ENCODE data around the gene POLR2L. TPM values are rescaled to one million over a fixed set of nuclear protein-coding genes. Genes with fewer than 3 reads are reported as not detected.
A peak's percentile ranks its signal among the peaks of the same experiment; 100 is the strongest.

POLR2L gene
- total and polyA plus RNA-seq, 5 donors from 2014 or later, result 43.1 to 101 (median 74.3) TPM

DNA sequence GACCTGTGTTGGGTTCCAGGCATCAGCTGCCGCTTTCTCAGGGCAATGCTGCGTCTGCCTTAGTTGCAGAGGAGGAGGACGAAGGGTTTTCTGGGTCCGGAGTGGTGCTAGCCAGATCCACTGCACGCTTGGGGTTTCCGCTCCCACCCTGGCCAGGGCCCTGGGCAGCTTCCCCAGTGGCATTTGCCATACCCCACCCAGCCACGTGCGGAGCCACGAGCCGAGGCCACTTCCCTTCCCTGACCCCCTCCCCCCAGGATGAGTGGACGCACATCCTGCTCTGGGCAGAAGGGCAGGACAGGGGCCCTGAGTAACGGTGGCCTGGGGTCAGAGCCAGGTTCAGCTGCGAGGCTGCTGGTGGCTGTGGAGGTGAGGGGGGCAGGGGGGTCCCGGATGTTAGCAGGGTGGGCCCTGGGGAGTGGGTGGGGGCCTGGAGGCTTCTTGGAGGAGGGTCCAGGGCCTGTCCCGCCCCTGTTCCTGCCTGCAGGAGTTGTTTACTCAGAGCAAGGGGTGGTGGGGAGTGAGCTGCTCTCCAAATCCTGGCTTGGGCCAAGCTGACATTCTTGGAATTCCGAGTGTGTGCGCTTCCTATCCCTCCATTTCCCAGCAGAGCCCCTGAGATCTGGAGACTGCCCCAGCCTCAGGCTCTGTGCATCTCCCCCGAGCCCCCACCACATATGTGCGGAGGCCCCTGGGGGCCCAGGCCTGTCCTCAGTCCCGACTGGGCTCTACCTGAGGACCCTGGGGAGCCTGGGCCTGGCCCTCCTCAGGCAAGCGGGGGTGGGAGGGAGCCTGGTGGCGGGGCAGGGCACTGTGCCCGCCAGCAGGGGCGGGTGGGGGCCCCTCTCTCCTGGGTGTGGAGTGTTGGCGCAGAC, 1.7 kb upstream of the POLR2L start:
- Mint-ChIP-seq H3K27ac (no peak overlapping the region), H3K36me3 (no peaks in the 10 kb centered on the region), H3K9me3 (no peaks in the 10 kb centered on the region), H3K27me3 (peaks cover 24% of the 10 kb centered on the region), H3K4me3 (peak overlapping the region; percentile 76 to 85 (median 84)), H3K4me1 (peaks cover 0 to 35% (median 6%) of the 10 kb centered on the region in 4 donors)
- DNase-seq (no peak), ATAC-seq (ENCODE audit: low read depth in 2 of 2) (no peak)
- H3K36me3 ChIP-seq (ENCODE audit: control insufficient read depth, insufficient read depth, low read length), result peaks cover 3% of the 10 kb centered on the region
- no peaks in the 10 kb centered on the region for H3K27me3 ChIP-seq (ENCODE audit: control insufficient read depth, insufficient read depth, low read length)
- H3K27ac ChIP-seq (ENCODE audit: insufficient read depth, low read length, poor library complexity, severe bottlenecking), result no peak overlapping the region
- H3K4me1 ChIP-seq (ENCODE audit: control insufficient read depth, insufficient read depth, low read length, poor library complexity, severe bottlenecking), result peaks cover 44% of the 10 kb centered on the region
- H3K4me3 ChIP-seq (ENCODE audit: low read depth, low read length), result no peak overlapping the region
- no peaks in the 10 kb centered on the region for H3K9me3 ChIP-seq (ENCODE audit: control insufficient read depth in 2 of 2, low read length in 2 of 2)

DNA sequence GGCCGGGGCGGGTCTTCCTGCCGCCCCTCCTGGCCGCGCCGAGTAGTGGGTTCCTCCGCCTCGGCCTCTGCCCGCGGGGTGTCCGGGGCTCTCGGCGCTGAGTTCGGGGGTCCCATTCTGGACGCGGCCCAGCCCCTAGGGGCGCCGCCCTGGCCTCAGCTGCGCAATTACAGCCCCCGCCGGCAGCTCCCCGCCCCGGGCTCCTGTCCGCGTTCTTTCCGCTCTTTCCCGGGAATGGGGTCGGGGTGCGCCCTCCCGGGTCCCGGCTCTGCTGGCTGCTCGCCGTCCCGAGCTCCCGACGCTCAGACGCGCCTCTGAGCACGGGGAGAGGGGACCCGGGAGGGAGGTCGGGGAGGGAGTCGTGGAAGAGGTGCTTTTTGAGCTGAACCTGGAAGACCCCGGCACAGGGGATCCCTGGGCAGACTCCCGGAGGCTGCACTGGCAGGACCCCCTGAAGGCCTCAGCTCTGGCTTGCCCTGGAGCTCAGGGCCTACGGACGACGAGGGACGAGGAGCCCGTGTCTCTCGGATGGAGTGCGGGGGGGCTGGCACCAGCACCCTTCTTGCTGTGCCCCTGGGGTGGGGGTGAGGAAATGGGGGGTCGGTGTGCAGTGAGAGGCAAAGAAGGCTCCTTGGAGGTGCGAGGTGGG, 881 bp upstream of the POLR2L start:
- no peaks in the 10 kb centered on the region for H3K9me3 Mint-ChIP-seq
- H3K27me3 Mint-ChIP-seq, result peaks cover 19% of the 10 kb centered on the region
- peak overlapping the region; percentile 76 to 85 (median 84) for H3K4me3 Mint-ChIP-seq
- DNase-seq (no peak), ATAC-seq (ENCODE audit: low read depth in 2 of 2) (no peak)
- Histone ChIP-seq H3K27me3 (ENCODE audit: control insufficient read depth, insufficient read depth, low read length) (no peaks in the 10 kb centered on the region), H3K4me3 (ENCODE audit: low read depth, low read length) (peak overlapping the region; percentile 32), H3K9me3 (ENCODE audit: control insufficient read depth in 2 of 2, low read length in 2 of 2) (no peaks in the 10 kb centered on the region), H3K36me3 (ENCODE audit: control insufficient read depth, insufficient read depth, low read length) (peaks cover 8% of the 10 kb centered on the region), H3K27ac (ENCODE audit: insufficient read depth, low read length, poor library complexity, severe bottlenecking) (no peak overlapping the region), H3K4me1 (ENCODE audit: control insufficient read depth, insufficient read depth, low read length, poor library complexity, severe bottlenecking) (peaks cover 36% of the 10 kb centered on the region)
- H3K4me1 Mint-ChIP-seq, result peaks cover 0 to 29% (median 3%) of the 10 kb centered on the region in 4 donors
- peak overlapping the region in 1 of 3 donors; percentile 51 for H3K27ac Mint-ChIP-seq
- H3K36me3 Mint-ChIP-seq, result no peaks in the 10 kb centered on the region

DNA sequence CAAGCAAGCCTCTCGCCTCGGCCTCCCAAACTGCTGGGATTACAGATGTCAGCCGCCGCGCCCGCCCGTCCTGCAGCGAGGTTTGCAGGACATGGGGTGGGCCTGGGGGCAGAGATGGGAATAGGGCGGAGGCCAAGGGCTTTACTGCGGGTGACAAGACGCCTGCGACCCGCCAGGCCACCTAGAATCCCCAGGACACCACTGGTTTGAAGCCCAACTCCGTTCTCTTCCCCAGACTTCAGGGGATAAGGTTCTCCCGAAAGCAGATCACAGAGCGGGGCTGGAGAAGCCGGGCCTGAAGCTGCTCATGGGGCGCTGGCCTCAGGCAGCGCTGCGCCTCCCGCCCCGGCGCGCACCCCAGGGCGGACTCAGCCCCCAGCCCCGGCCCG, 354 bp downstream of the POLR2L start:
- Histone ChIP-seq H3K9me3 (ENCODE audit: control insufficient read depth in 2 of 2, low read length in 2 of 2) (no peaks in the 10 kb centered on the region), H3K27me3 (ENCODE audit: control insufficient read depth, insufficient read depth, low read length) (no peaks in the 10 kb centered on the region), H3K27ac (ENCODE audit: insufficient read depth, low read length, poor library complexity, severe bottlenecking) (peak overlapping the region; percentile 67), H3K36me3 (ENCODE audit: control insufficient read depth, insufficient read depth, low read length) (peaks cover 8% of the 10 kb centered on the region), H3K4me3 (ENCODE audit: low read depth, low read length) (peak overlapping the region; percentile 76), H3K4me1 (ENCODE audit: control insufficient read depth, insufficient read depth, low read length, poor library complexity, severe bottlenecking) (peaks cover 36% of the 10 kb centered on the region)
- H3K9me3 Mint-ChIP-seq, result no peaks in the 10 kb centered on the region
- no peaks in the 10 kb centered on the region for H3K36me3 Mint-ChIP-seq
- peaks cover 0 to 29% (median 3%) of the 10 kb centered on the region in 4 donors for H3K4me1 Mint-ChIP-seq
- H3K27me3 Mint-ChIP-seq, result peaks cover 19% of the 10 kb centered on the region
- H3K4me3 Mint-ChIP-seq, result peak overlapping the region; percentile 82 to 90 (median 88)
- ATAC-seq (ENCODE audit: low read depth in 2 of 2), result peak in 1 of 2 donors; percentile 29
- DNase-seq, result no peak
- peak overlapping the region in 2 of 3 donors; percentile 41 to 85 for H3K27ac Mint-ChIP-seq

DNA sequence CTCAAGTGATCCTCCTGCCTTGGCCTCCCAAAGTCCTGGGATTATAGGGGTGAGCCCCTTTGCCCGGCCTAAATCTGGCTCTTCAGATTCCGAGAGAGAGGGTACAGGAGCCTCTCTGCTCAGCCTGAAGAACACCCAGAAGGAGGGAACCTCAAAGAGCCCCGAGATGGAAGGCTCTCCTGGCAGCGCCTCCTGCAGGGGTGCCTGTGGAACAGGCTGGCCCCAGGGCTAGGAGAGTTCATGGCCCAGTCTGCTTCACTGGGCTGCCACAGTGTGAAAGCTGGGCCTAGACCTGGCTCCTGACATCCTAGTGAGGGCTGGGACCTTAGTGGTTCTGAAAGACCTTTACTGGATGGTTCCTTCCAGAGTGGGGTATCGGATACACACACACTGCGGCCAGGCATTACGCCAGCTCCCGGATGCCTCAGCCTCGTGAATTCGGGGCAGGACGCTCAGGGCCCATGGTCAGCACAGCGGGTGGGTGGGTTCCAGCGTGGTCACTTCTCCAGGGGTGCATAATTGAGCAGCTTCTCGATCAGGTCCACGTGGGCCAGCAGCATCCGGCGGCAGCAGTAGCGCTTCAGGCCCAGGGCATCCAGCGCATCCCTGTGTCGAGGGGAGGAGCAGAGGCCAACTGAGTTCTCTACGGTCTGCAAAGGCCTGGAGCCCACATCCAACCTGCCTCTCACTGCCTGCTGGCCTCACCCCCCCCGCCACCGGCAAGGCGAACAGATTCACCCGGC, 2.3 kb downstream of the POLR2L start:
- DNase-seq, result no peak
- H3K36me3 Mint-ChIP-seq, result no peaks in the 10 kb centered on the region

DNA sequence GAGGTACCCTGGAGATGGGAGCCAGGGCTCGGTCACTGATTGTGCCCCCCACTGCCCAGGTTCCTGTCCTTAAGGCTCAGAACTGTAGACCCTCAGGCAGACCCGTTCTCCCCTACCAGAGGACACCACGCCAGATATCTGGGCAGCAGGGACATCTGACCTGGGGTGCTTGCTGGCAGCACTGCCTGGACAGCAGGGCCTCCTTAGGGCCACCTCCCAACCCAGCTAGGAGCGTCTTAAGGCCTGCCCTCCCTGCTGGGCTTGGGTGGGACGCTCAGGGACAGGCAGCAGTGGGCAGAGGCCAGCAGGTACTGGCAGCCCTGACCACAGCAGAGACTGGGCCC, 3.1 kb downstream of the POLR2L start:
- Mint-ChIP-seq H3K27ac (no peak overlapping the region), H3K4me1 (peaks cover 0 to 29% (median 3%) of the 10 kb centered on the region in 4 donors), H3K36me3 (no peaks in the 10 kb centered on the region), H3K9me3 (no peaks in the 10 kb centered on the region), H3K4me3 (peak overlapping the region in 3 of 4 donors; percentile 62 to 89 (median 82)), H3K27me3 (peaks cover 11% of the 10 kb centered on the region)
- Histone ChIP-seq H3K27me3 (ENCODE audit: control insufficient read depth, insufficient read depth, low read length) (no peaks in the 10 kb centered on the region), H3K9me3 (ENCODE audit: control insufficient read depth in 2 of 2, low read length in 2 of 2) (no peaks in the 10 kb centered on the region), H3K27ac (ENCODE audit: insufficient read depth, low read length, poor library complexity, severe bottlenecking) (no peak overlapping the region), H3K36me3 (ENCODE audit: control insufficient read depth, insufficient read depth, low read length) (peaks cover 8% of the 10 kb centered on the region), H3K4me1 (ENCODE audit: control insufficient read depth, insufficient read depth, low read length, poor library complexity, severe bottlenecking) (peaks cover 39% of the 10 kb centered on the region), H3K4me3 (ENCODE audit: low read depth, low read length) (no peak overlapping the region)
- no peak for DNase-seq
- ATAC-seq (ENCODE audit: low read depth in 2 of 2), result no peak

More for the DNA sequence above, 2.3 kb downstream of the POLR2L start:
- ATAC-seq (ENCODE audit: low read depth in 2 of 2), result no peak
- H3K9me3 ChIP-seq (ENCODE audit: control insufficient read depth in 2 of 2, low read length in 2 of 2), result no peaks in the 10 kb centered on the region
- Mint-ChIP-seq H3K4me3 (peak overlapping the region in 3 of 4 donors; percentile 82 to 89 (median 84)), H3K9me3 (no peaks in the 10 kb centered on the region), H3K27me3 (peaks cover 14% of the 10 kb centered on the region), H3K27ac (peak overlapping the region in 2 of 3 donors; percentile 36 to 47), H3K4me1 (peaks cover 0 to 29% (median 3%) of the 10 kb centered on the region in 4 donors)
- H3K4me3 ChIP-seq (ENCODE audit: low read depth, low read length), result no peak overlapping the region
- no peaks in the 10 kb centered on the region for H3K27me3 ChIP-seq (ENCODE audit: control insufficient read depth, insufficient read depth, low read length)
- peaks cover 36% of the 10 kb centered on the region for H3K4me1 ChIP-seq (ENCODE audit: control insufficient read depth, insufficient read depth, low read length, poor library complexity, severe bottlenecking)
- H3K27ac ChIP-seq (ENCODE audit: insufficient read depth, low read length, poor library complexity, severe bottlenecking), result no peak overlapping the region
- peaks cover 8% of the 10 kb centered on the region for H3K36me3 ChIP-seq (ENCODE audit: control insufficient read depth, insufficient read depth, low read length)

DNA sequence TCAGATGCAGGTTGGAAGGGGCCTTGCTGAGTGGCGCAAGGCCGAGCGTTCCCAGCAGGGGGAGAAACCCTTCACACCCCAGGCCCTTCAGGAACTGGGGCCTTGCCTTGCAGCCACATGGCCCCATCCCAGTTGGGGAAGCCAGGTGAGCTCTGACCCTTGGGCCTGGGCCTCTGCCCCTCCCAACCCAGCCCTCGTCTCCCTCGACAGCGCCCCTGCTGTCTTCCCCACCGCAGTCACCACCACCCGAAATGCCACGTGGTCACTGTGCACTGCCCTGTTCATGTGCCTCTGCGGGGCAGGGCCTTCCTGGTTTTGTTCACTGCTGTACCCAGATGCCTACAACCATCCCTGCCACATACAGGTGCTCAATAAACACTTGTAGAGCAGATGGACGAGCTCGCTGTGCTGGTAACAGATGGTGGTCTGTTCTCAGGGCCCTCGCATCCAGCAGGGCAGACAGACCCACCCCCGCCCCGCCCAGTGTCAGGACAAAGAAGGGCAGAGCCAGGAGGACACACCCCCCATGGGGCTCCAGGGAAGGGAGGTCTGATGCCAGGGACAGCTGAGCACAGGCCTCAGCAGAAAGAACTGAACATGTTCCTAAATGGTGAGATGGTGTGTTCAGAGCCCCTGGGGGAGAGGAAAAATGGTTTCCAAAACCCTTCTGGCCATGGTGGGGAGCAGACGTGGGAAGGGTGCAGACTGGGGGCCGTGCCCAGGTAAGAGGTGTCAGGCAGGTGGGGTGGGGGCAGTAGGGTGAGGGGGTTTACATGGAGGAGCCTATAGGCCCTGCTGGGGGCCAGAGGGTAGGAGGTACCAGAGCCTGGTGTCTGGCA, 3.7 kb downstream of the POLR2L start:
- no peaks in the 10 kb centered on the region for H3K27me3 ChIP-seq (ENCODE audit: control insufficient read depth, insufficient read depth, low read length)
- H3K4me1 ChIP-seq (ENCODE audit: control insufficient read depth, insufficient read depth, low read length, poor library complexity, severe bottlenecking), result peaks cover 35% of the 10 kb centered on the region
- Mint-ChIP-seq H3K9me3 (no peaks in the 10 kb centered on the region), H3K27ac (no peak overlapping the region), H3K4me1 (peaks cover 0 to 29% (median 3%) of the 10 kb centered on the region in 4 donors), H3K27me3 (peaks cover 6% of the 10 kb centered on the region), H3K36me3 (no peaks in the 10 kb centered on the region), H3K4me3 (peak overlapping the region in 2 of 4 donors; percentile 38 to 75)
- ATAC-seq (ENCODE audit: low read depth in 2 of 2) (no peak), DNase-seq (no peak)
- H3K27ac ChIP-seq (ENCODE audit: insufficient read depth, low read length, poor library complexity, severe bottlenecking), result no peak overlapping the region
- H3K9me3 ChIP-seq (ENCODE audit: control insufficient read depth in 2 of 2, low read length in 2 of 2), result no peaks in the 10 kb centered on the region
- H3K36me3 ChIP-seq (ENCODE audit: control insufficient read depth, insufficient read depth, low read length), result peaks cover 8% of the 10 kb centered on the region
- H3K4me3 ChIP-seq (ENCODE audit: low read depth, low read length), result no peak overlapping the region

DNA sequence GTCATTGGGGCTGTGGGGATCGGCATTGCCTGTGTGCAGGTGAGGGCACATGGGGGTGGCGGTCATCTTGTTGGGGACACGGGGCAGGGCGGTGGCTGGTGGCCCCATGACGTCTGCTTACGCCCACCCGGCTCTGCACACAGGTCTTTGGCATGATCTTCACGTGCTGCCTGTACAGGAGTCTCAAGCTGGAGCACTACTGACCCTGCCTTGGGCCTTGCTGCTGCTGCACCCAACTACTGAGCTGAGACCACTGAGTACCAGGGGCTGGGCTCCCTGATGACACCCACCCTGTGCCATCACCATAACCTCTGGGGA, 4.4 kb downstream of the POLR2L start:
- no peak overlapping the region for H3K27ac Mint-ChIP-seq
- H3K4me1 Mint-ChIP-seq, result peaks cover 0 to 26% (median 3%) of the 10 kb centered on the region in 4 donors
- H3K36me3 Mint-ChIP-seq, result no peaks in the 10 kb centered on the region
- no peak overlapping the region for H3K4me3 Mint-ChIP-seq
- H3K36me3 ChIP-seq (ENCODE audit: control insufficient read depth, insufficient read depth, low read length), result peaks cover 8% of the 10 kb centered on the region
- no peak for DNase-seq
- H3K4me3 ChIP-seq (ENCODE audit: low read depth, low read length), result no peak overlapping the region
- no peaks in the 10 kb centered on the region for H3K27me3 ChIP-seq (ENCODE audit: control insufficient read depth, insufficient read depth, low read length)
- H3K4me1 ChIP-seq (ENCODE audit: control insufficient read depth, insufficient read depth, low read length, poor library complexity, severe bottlenecking), result peaks cover 35% of the 10 kb centered on the region
- no peaks in the 10 kb centered on the region for H3K9me3 Mint-ChIP-seq
- ATAC-seq (ENCODE audit: low read depth in 2 of 2), result no peak
- H3K27ac ChIP-seq (ENCODE audit: insufficient read depth, low read length, poor library complexity, severe bottlenecking), result no peak overlapping the region
- H3K9me3 ChIP-seq (ENCODE audit: control insufficient read depth in 2 of 2, low read length in 2 of 2), result no peaks in the 10 kb centered on the region
- H3K27me3 Mint-ChIP-seq, result no peaks in the 10 kb centered on the region
